ENCODE measurements around the gene TMEM270. TPM values are rescaled to one million over a fixed set of nuclear protein-coding genes. Genes with fewer than 3 reads are reported as not detected.

The TMEM270 gene
- total and polyA plus RNA-seq, 2 of the 4 experiments (the other 2 are of a cell fraction): 0.17 TPM; not detected in 1

- H3K18ac ChIP-seq (ENCODE audit: low read depth, low read length): no peak overlapping the region
- DNase-seq (peak; percentile 29), ATAC-seq (ENCODE audit: low read depth) (no peak; the same call in 1 of the 2 replicates)
- WGBS, 2 experiments (ENCODE audit: extremely low coverage in 2 of 2, insufficient read length in 1 of 2): 0% methylated on average over 2 of the region's 22 CpGs; no CpG with 5 or more reads in 1 of the 2 experiments
- peak overlapping the region; percentile 91 for H3K4ac ChIP-seq (ENCODE audit: low read depth, low read length)
- no peak overlapping the region for H3K4me2 ChIP-seq (ENCODE audit: low read depth, low read length)
- H2BK120ac ChIP-seq (ENCODE audit: low read depth, low read length): peak overlapping the region; percentile 93
- H3K56ac ChIP-seq (ENCODE audit: extremely low read depth, insufficient read depth, low read length): peak overlapping the region; percentile 68
- no peak overlapping the region for H3K4me3 ChIP-seq (ENCODE audit: insufficient read depth, low read depth, low read length)
- peak overlapping the region; percentile 65; the same call in 1 of the 2 replicates for H3K23ac ChIP-seq (ENCODE audit: low read depth, low read length)
- in situ Hi-C loops (cut with MboI; ENCODE audit: low sequenced_read_pairs) (no loop called here), intact Hi-C loops (cut with micrococcal nuclease) (loop anchor here (5.0 kb wide), 1 partner anchor 109 kb away; no protein-coding TSS in a partner anchor), dilution Hi-C loops (cut with HindIII; ENCODE audit: low sequenced_read_pairs, unreplicated experiment) (no loop called here)
- H3K27me3 ChIP-seq (ENCODE audit: control insufficient read depth, insufficient read depth, low read length): no peaks in the 10 kb centered on the region
- H2BK15ac ChIP-seq (ENCODE audit: low read depth, low read length): peak overlapping the region; percentile 96; the same call in 2 of the 3 replicates
- BruUV-seq (replicated peaks): no TSS peak
- no peak overlapping the region for H4K5ac ChIP-seq (ENCODE audit: low read depth, low read length)
- TF ChIP-seq SMC3 (IDR thresholded peaks at IDR 0.05; ENCODE audit: low read depth, low read length) (no peak), MAZ (IDR thresholded peaks at IDR 0.05; ENCODE audit: borderline replicate concordance, low read depth, low read length) (0 out of 2 replicates have a peak, but pooled peaks have one; percentile 15), CHD1 (IDR thresholded peaks at IDR 0.05; ENCODE audit: low read depth, low read length) (no peak), FOS (IDR thresholded peaks at IDR 0.05; ENCODE audit: low read depth, low read length) (no peak), POLR2A (IDR thresholded peaks at IDR 0.05; ENCODE audit: low read depth, low read length) (no peak; the same call in 1 of the 2 replicates), CTCF (conservative IDR thresholded peaks at IDR 0.05; ENCODE audit: low read depth, low read length) (no peak), MXI1 (IDR thresholded peaks at IDR 0.05; ENCODE audit: borderline replicate concordance, low read depth, low read length) (no peak), ELK1 (IDR thresholded peaks at IDR 0.05; ENCODE audit: borderline replicate concordance, low read depth, low read length) (no peak), MAFK (IDR thresholded peaks at IDR 0.05; ENCODE audit: low read depth, low read length) (no peak), RAD21 (IDR thresholded peaks at IDR 0.05; ENCODE audit: low read length) (no peak), RFX5 (IDR thresholded peaks at IDR 0.05; ENCODE audit: low read depth, low read length) (no peak), BHLHE40 (IDR thresholded peaks at IDR 0.05; ENCODE audit: low read depth, low read length) (peak; percentile 3; the same call in 1 of the 2 replicates)
- TF ChIP-seq, protein P1, sequence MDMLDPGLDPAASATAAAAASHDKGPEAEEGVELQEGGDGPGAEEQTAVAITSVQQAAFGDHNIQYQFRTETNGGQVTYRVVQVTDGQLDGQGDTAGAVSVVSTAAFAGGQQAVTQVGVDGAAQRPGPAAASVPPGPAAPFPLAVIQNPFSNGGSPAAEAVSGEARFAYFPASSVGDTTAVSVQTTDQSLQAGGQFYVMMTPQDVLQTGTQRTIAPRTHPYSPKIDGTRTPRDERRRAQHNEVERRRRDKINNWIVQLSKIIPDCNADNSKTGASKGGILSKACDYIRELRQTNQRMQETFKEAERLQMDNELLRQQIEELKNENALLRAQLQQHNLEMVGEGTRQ (IDR thresholded peaks at IDR 0.05; ENCODE audit: low read depth, low read length): no peak
- H4K20me1 ChIP-seq (ENCODE audit: insufficient read depth, low read length): no peaks in the 10 kb centered on the region
- no peaks in the 10 kb centered on the region for H3K36me3 ChIP-seq (ENCODE audit: control insufficient read depth, insufficient read depth, low read length)
- H2BK5ac ChIP-seq (ENCODE audit: low read depth, low read length, poor library complexity, severe bottlenecking): no peak overlapping the region
- H3K27ac ChIP-seq (ENCODE audit: insufficient read depth, low read length): no peak overlapping the region; the same call in 1 of the 2 replicates
- no peaks in the 10 kb centered on the region; the same call in 1 of the 2 replicates for H3K9me3 ChIP-seq (ENCODE audit: control insufficient read depth, insufficient read depth, low read length)
- H3K9ac ChIP-seq (ENCODE audit: low read depth, low read length): no peak overlapping the region
- peak overlapping the region; percentile 51 for H2AK9ac ChIP-seq (replicated peaks; ENCODE audit: low read depth, low read length, poor library complexity)
- H2AFZ ChIP-seq (replicated peaks; ENCODE audit: low read length, poor library complexity): peak overlapping the region; percentile 21
- ChIA-PET CTCF (no interaction called here), POLR2A (ENCODE audit: unreplicated experiment) (no interaction called here)
- peaks cover 38% of the 10 kb centered on the region for H3K4me1 ChIP-seq (ENCODE audit: control insufficient read depth, insufficient read depth, low read length)
- H3K9me1 ChIP-seq (ENCODE audit: insufficient read depth, low read length): peaks cover 23% of the 10 kb centered on the region
- H2BK20ac ChIP-seq (ENCODE audit: low read depth, low read length): peak overlapping the region; percentile 97
- H2AK5ac ChIP-seq (ENCODE audit: low read depth, low read length): peak overlapping the region; percentile 98
- peak overlapping the region; percentile 87 for H3K14ac ChIP-seq (replicated peaks; ENCODE audit: low read depth, low read length)
- H4K91ac ChIP-seq (ENCODE audit: insufficient read depth, low read depth, low read length): peak overlapping the region; percentile 96
- H3K79me1 ChIP-seq (ENCODE audit: low read depth in 1 of 2, low read length in 2 of 2): 0 out of 4 replicates have a peak, but pooled peaks cover 0 to 4% of the 10 kb centered on the region in 2 experiments
- H4K8ac ChIP-seq (ENCODE audit: low read depth in 2 of 2, low read length in 2 of 2): peak overlapping the region; percentile 76 to 82; a peak in 3 of 4 replicates
These were observed 32.6 kb downstream of the TMEM270 start for GRCh38 chr7:73893342-73894101.
